CD4-positive, alpha-beta T cell treated with Interleukin-10 for 1 hour (primary cell): ENCODE data around the gene PPP2R5C.
A peak's percentile ranks its signal among the peaks of the same experiment; 100 is the strongest.

Experiments used
- DNase-seq: peaks from one replicate; pipeline ENCODE4 v3.0.0-alpha.2; 2020

The PPP2R5C gene

GRCh38 chr14:101755591-101756324, 5.8 kb upstream of the PPP2R5C start:
- DNase-seq: no peak

GRCh38 chr14:101757064-101757838, 4.3 kb upstream of the PPP2R5C start:
- no peak for DNase-seq

- no peak for DNase-seq
Observed at GRCh38 chr14:101757839-101758211, 3.7 kb upstream of the PPP2R5C start.

DNA sequence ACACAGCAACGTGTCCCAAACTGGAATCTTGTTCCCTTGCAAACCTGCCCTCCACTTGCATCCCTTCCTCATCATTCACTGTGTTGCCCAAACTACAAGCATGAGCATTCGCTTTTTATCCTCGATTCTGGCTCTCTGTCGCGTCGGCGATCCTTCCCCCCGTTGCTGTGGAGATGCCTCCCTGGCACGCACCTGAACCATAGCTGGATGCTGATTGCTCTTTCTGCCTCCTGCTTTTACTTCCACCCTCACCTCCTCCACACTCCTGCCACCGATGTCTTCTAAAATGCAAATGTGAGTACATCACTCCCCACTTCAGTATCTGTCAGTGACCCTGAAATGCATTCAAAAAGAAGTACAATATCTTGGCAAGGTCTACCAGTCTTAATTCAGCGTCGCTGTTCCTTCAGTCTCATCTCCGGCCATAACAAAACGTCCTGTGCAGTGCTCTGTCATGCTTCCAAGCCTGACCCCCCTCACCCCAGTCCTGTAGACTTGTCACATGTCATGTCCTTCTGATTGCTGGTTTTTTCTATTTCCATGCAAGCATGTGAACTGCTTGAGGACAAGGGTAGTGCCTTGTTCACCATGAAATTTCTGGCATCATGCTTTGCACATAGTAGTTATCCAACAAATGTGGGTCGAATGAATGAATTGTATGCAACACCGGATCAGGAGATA, 2.5 kb upstream of the PPP2R5C start:
- no peak for DNase-seq

- DNase-seq: peak; percentile 98
Observed at GRCh38 chr14:101760138-101761011, 1.1 kb upstream of the PPP2R5C start.

DNA sequence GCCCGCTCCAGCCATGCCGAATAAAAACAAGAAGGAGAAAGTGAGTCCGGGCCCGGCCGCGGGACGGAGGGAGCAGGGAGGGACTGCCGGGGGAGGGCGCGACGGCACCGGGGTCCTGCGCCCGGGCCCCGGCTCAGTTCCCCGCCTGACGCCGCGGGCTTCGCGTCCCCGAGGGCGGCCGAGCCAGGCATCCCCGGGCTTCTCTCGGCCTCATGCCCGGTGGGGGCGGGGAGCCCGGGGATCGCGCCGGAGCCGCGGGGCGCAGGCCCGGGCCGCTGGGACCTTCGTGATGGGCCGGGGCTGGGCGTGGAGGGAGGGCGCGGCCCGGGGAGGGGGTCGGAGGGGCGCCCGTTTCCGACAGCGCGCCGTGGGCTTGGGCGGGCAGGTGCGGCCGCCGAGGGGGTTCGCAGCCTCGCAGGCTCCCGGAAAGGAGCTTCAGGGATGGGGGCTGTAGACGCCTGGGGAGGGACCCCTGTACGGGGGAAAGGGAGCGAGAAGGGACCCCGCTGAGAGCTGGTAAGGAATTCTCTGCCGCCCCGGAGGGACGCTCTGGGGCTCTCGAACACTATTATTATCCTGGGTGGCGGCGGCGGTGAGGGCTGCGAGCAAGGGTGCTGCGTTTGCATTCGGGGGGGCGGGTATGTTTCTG, 496 bp downstream of the PPP2R5C start:
- peak; percentile 55 for DNase-seq

GRCh38 chr14:101762530-101763101, 1.1 kb downstream of the PPP2R5C start:
- DNase-seq: no peak

DNA sequence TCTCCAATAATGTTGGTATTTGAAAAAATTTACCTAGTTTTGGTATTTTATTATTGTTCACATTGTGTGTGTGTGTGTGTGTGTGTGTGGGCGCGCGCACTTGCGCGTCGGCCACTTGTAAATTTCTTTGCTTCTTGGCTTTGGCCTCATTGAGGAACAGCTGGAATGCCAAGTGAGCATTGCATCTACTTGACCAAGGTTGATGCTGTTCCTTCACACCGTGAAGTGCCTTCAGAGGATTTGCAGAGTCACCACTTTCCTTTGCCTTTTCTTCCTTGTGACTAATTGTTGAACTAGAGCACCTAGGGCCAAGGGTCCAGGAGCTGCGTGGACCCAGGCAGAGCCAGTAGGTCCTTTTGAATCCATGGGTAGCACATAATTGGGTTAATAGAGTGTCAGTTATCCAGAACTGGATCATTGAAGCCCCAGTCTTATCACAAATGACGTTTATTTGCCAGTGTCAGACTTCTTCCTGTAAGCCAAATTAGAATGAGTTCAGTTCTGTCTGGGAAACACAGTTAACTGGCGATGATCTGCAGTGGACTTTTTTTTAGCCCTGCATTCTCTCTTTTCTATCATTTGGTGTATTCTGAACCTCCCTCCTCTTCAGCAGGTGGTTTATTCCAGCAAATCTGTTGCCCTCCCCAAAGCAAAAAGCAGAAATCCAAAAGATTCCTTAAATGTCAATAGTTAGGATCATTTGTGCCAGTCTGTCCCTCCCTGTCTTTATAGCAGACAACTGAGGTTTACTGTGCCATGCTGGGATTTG, 2.6 kb downstream of the PPP2R5C start:
- DNase-seq: peak; percentile 28

- no peak for DNase-seq
Observed at GRCh38 chr14:101767618-101768362, 6.3 kb downstream of the PPP2R5C start.

DNA sequence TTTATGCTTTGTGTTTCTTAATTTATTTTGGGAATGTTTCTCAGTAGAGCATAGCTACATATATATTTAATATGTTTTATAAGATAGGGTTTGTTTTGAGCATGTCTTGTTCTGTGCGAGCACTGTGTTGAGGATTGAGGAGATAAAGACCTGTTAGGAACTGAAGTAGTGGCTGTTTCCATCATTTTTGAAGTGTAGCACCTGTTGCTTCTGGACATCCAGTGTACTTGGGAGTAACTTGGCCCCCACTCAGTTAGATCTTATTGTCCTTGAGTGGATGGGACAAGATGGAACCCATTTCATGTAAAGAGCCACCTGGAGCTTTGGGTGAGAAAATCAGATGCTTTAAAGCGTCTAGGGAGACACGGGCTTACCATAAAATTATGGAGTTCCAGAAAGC, 8.7 kb downstream of the PPP2R5C start:
- no peak for DNase-seq

GRCh38 chr14:101772770-101773169, 11.3 kb downstream of the PPP2R5C start:
- DNase-seq: no peak

DNA sequence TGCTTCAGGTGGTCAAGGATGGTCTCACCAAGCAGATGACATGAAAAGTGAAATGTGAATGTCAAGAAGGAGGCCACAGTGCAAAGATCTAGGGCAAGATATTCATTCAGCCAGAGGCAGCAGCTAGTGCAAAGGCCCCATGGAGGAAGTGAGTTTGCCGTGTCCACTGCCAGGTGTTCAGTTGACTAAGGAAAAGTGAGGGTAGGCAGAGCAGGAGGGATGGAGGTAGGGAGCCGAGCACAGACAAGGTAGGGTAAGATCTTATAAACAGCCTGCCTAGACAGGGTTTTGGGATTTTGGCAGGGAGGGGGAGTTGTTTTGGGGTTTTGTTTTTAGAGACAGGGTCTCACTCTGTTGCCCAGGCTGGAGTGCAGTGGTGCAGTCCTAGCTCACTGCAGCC, 11.9 kb downstream of the PPP2R5C start:
- DNase-seq: no peak

DNA sequence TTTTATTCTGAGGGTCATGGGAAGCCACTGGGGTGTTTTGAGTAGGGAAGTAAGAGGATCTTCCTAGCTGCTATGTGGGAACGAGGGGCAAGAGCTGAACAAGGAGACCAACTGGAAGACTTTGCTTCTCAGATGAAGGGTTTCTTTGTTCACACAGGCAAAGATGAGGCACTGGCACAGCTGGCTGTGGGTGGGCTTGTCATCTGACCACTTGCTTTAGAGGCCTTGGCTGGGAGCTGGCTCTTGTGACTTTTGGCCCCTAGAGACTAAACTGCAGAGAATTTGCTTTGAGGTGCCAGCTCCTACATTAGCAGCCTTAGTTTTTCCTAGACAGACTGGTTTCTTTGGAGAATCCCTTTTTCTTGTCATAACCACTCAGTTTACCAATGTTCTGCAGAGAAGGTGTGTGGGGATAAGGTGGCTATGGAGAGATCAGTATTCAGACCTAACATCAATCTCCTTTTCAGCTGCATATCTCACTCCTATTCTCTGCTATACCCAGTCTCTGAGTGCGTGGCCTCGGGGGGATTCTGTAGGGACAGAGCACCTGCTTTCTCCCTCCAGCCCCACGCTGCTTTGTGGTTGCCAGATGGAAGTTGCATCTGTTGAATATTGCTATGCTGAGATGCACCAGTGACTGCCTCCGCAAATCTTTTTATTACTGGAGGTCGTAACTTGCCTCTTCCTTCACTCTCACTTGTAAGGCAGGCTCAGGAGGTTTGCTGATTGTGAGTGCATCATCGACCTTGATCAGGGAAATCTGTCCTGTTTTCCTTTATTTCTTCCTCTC, 12.7 kb downstream of the PPP2R5C start:
- DNase-seq: no peak

- DNase-seq: no peak
Observed at GRCh38 chr14:101774814-101775213, 13.3 kb downstream of the PPP2R5C start.

GRCh38 chr14:101775826-101776225, 14.3 kb downstream of the PPP2R5C start:
- no peak for DNase-seq

DNA sequence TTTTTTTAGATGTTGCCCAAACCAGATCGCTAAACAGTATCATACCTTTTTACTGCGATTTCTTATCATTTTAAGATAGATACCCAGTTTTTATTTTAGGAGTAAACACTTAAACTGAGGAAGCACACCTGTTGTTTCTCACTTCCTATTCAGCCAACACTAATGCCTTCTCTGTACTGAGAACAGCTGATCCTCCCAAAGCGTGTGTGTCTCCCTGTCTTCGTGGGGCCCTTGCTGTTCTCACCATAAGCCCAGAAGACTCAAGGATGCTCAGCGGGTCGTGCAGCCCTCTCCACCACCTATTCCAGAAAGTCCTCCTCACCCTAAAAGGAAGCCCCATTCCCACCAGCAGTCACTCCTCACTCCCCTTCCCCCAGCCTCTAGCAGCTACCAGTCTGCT, 14.8 kb downstream of the PPP2R5C start:
- DNase-seq: no peak

DNA sequence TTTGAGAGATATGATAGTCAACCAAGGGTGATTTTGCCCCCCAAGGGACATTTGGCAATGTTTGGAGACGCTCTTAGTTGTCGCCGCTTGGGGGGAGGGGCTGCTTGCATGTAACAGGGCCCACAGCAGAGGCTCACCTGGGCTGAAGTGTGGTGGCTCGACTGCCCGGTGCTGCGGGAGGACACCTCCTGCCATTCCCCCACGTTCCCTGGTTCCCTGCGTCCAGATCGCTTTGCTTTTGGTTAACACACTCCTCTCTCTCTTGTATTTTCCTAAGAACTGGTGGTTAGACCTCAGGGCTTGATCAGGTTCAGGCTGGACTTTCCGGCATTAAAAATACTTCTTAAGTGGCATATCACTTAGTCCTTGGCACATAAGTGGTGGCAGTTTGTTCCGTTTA, 18.9 kb downstream of the PPP2R5C start:
- DNase-seq: no peak

- no peak for DNase-seq
Observed at GRCh38 chr14:101780887-101781239, 19.4 kb downstream of the PPP2R5C start.

GRCh38 chr14:101781240-101782061, 19.9 kb downstream of the PPP2R5C start:
- DNase-seq: peak; percentile 35
